DMS79 treated with DMSO at 0.1 percent for 48 hours (cell line): ENCODE results near the gene CSTF3.
A peak's percentile ranks its signal among the peaks of the same experiment; 100 is the strongest.
"Not testable (repeated sequence)": the region's sequence is repeated elsewhere in the genome, so short reads cannot be mapped to it uniquely, and the experiment has no call there.

Experiments
- DNase-seq: peaks from one replicate; lab custom pipeline; 2025; lab: John Stamatoyannopoulos, UW

The CSTF3 gene

GRCh38 chr11:33160587-33160986 is 693 bp downstream of the CSTF3 start:
- no peak for DNase-seq

GRCh38 chr11:33160136-33160535 is 1.1 kb downstream of the CSTF3 start:
- peak; percentile 46 for DNase-seq

GRCh38 chr11:33159378-33159867 is 1.9 kb downstream of the CSTF3 start:
- DNase-seq, result not testable (repeated sequence)

GRCh38 chr11:33158596-33159275 is 2.5 kb downstream of the CSTF3 start:
- DNase-seq, result no peak

GRCh38 chr11:33157103-33158027 is 3.9 kb downstream of the CSTF3 start:
- DNase-seq, result no peak

- DNase-seq, result no peak
Observed at GRCh38 chr11:33151399-33151798, 9.9 kb downstream of the CSTF3 start.

- DNase-seq, result no peak
Observed at GRCh38 chr11:33147559-33147958, 13.7 kb downstream of the CSTF3 start.

GRCh38 chr11:33135768-33136443 is 25.4 kb downstream of the CSTF3 start:
- no peak for DNase-seq

- DNase-seq, result no peak
Observed at GRCh38 chr11:33135216-33135615, 26.1 kb downstream of the CSTF3 start.

- no peak for DNase-seq
Observed at GRCh38 chr11:33134276-33134675, 27.0 kb downstream of the CSTF3 start.

- DNase-seq, result no peak
Observed at GRCh38 chr11:33133761-33134160, 27.5 kb downstream of the CSTF3 start.

- no peak for DNase-seq
Observed at GRCh38 chr11:33132510-33132909, 28.8 kb downstream of the CSTF3 start.

- no peak for DNase-seq
Observed at GRCh38 chr11:33128739-33129138, 32.5 kb downstream of the CSTF3 start.

- DNase-seq, result no peak
Observed at GRCh38 chr11:33125611-33126010, 35.7 kb downstream of the CSTF3 start.

GRCh38 chr11:33125025-33125424 is 36.3 kb downstream of the CSTF3 start:
- DNase-seq, result no peak

- DNase-seq, result not testable (repeated sequence)
Observed at GRCh38 chr11:33122696-33123095, 38.6 kb downstream of the CSTF3 start.

GRCh38 chr11:33116535-33116934 is 44.7 kb downstream of the CSTF3 start:
- no peak for DNase-seq

- DNase-seq, result peak; percentile 38
Observed at GRCh38 chr11:33110083-33110482, 51.2 kb downstream of the CSTF3 start.

GRCh38 chr11:33109294-33109895 is 51.9 kb downstream of the CSTF3 start:
- DNase-seq, result no peak

GRCh38 chr11:33103836-33104235 is 57.4 kb downstream of the CSTF3 start:
- DNase-seq, result no peak

- no peak for DNase-seq
Observed at GRCh38 chr11:33094157-33094556, 67.1 kb downstream of the CSTF3 start.

- no peak for DNase-seq
Observed at GRCh38 chr11:33089776-33090175, 71.5 kb downstream of the CSTF3 start.
